H9 (cell line): Measurements from ENCODE around the gene TMEM151A. TPM values are rescaled to one million over a fixed set of nuclear protein-coding genes. Genes with fewer than 3 reads are reported as not detected.

Experiments used
- DNase-seq: peaks from one replicate; pipeline ENCODE4 v3.0.0-alpha.2; 2017
- H2AFZ ChIP-seq: one replicate; pipeline ENCODE4 v1.6.1; 2013; ENCODE audit warnings: mild to moderate bottlenecking, low read length, control low read depth, moderate library complexity
- H2AK5ac ChIP-seq: 2 replicates; pipeline ENCODE4 v1.6.1; 2013; ENCODE audit warnings: low read length, control low read depth, mixed read lengths; ENCODE audit not compliant: insufficient read length
- H2BK120ac ChIP-seq: one replicate; pipeline ENCODE4 v1.6.1; 2013; ENCODE audit warnings: low read depth, mild to moderate bottlenecking, low read length, control low read depth, inconsistent platforms; ENCODE audit not compliant: poor library complexity, severe bottlenecking
- H2BK12ac ChIP-seq: 2 replicates; pipeline ENCODE4 v1.6.1; 2013; ENCODE audit warnings: low read length, control low read depth, mixed read lengths, low read depth; ENCODE audit not compliant: insufficient read length
- H2BK15ac ChIP-seq: 2 replicates; pipeline ENCODE4 v1.6.1; 2013; ENCODE audit warnings: low read depth, low read length, control low read depth
- H2BK20ac ChIP-seq: one replicate; pipeline ENCODE4 v1.6.1; 2013; ENCODE audit warnings: low read depth, mild to moderate bottlenecking, low read length, control low read depth, inconsistent platforms; ENCODE audit not compliant: poor library complexity, severe bottlenecking
- H2BK5ac ChIP-seq: 2 replicates; pipeline ENCODE4 v1.6.1; 2013; ENCODE audit warnings: low read length, control low read depth, mixed read lengths; ENCODE audit not compliant: insufficient read length
- H3K14ac ChIP-seq: 2 replicates; pipeline ENCODE4 v1.6.1; 2013; ENCODE audit warnings: low read length, control low read depth; ENCODE audit not compliant: insufficient read depth
- H3K18ac ChIP-seq: 2 replicates; pipeline ENCODE4 v1.6.1; 2013; ENCODE audit warnings: low read depth, mild to moderate bottlenecking, mixed read lengths, low read length, control low read depth; ENCODE audit not compliant: insufficient read length
- H3K23ac ChIP-seq: 2 replicates; pipeline ENCODE4 v1.6.1; 2013; ENCODE audit warnings: low read length, control low read depth, mixed read lengths, low read depth; ENCODE audit not compliant: insufficient read length
- H3K23me2 ChIP-seq: 2 replicates; pipeline ENCODE4 v1.6.1; 2013; ENCODE audit warnings: low read depth, mild to moderate bottlenecking, mixed read lengths, low read length, control low read depth; ENCODE audit not compliant: insufficient read length, poor library complexity, severe bottlenecking
- H3K27ac ChIP-seq: 2 replicates; pipeline ENCODE4 v1.5.1; 2013; ENCODE audit warnings: low read length, control low read depth, mixed read lengths, low read depth; ENCODE audit not compliant: insufficient read length
- H3K27me3 ChIP-seq: 2 replicates; pipeline ENCODE4 v1.6.1; 2013; ENCODE audit warnings: low read length, control low read depth, inconsistent platforms; ENCODE audit not compliant: insufficient read depth
- H3K4ac ChIP-seq: 2 replicates; pipeline ENCODE4 v1.6.1; 2013; ENCODE audit warnings: low read depth, mild to moderate bottlenecking, control low read depth, inconsistent platforms, low read length, moderate library complexity
- H3K4me1 ChIP-seq: 2 replicates; pipeline ENCODE4 v1.6.1; 2013; ENCODE audit warnings: low read length, control low read depth, inconsistent platforms; ENCODE audit not compliant: insufficient read depth
- H3K4me2 ChIP-seq: 2 replicates; pipeline ENCODE4 v1.6.1; 2013; ENCODE audit warnings: low read length, control low read depth, mixed read lengths; ENCODE audit not compliant: insufficient read length, insufficient read depth
- H3K56ac ChIP-seq: 2 replicates; pipeline ENCODE4 v1.6.1; 2013; ENCODE audit warnings: low read depth, mild to moderate bottlenecking, mixed read lengths, low read length, control low read depth; ENCODE audit not compliant: insufficient read length
- H3K79me1 ChIP-seq: 2 replicates; pipeline ENCODE4 v1.6.1; 2013; ENCODE audit warnings: low read depth, mild to moderate bottlenecking, moderate library complexity, low read length, control low read depth, inconsistent platforms; ENCODE audit not compliant: insufficient read depth, poor library complexity, severe bottlenecking
- H3K79me2 ChIP-seq: 2 replicates; pipeline ENCODE4 v1.6.1; 2013; ENCODE audit warnings: low read length, control low read depth, inconsistent platforms; ENCODE audit not compliant: insufficient read depth
- H3K9ac ChIP-seq: 2 replicates; pipeline ENCODE4 v1.6.1; 2013; ENCODE audit warnings: low read length, control low read depth, mixed read lengths; ENCODE audit not compliant: insufficient read length; ENCODE audit errors: extremely low read depth
- H3K9me3 ChIP-seq: one replicate; pipeline ENCODE4 v1.6.1; 2013; ENCODE audit warnings: low read depth, low read length, inconsistent platforms; ENCODE audit not compliant: control insufficient read depth
- H3T11ph ChIP-seq: one replicate; pipeline ENCODE4 v1.6.1; 2013; ENCODE audit warnings: mild to moderate bottlenecking, low read length, control low read depth, inconsistent platforms
- H4K20me1 ChIP-seq: one replicate; pipeline ENCODE4 v1.6.1; 2013; ENCODE audit not compliant: control insufficient read depth, insufficient read length, insufficient read depth
- H4K5ac ChIP-seq: 2 replicates; pipeline ENCODE4 v1.6.1; 2013; ENCODE audit warnings: low read depth, mild to moderate bottlenecking, mixed read lengths, low read length, control low read depth; ENCODE audit not compliant: insufficient read length
- H4K8ac ChIP-seq: replicated peaks from 2 replicates; pipeline ENCODE4 v1.6.1; 2013; ENCODE audit warnings: low read length, control low read depth, mixed read lengths, low read depth; ENCODE audit not compliant: insufficient read length
- H4K91ac ChIP-seq: 2 replicates; pipeline ENCODE4 v1.6.1; 2013; ENCODE audit warnings: low read depth, mild to moderate bottlenecking, moderate library complexity, mixed read lengths, low read length, control low read depth; ENCODE audit not compliant: insufficient read length
- H3K27ac Mint-ChIP-seq, 3 experiments: 2 replicates in 2 of 3; 3 replicates in 1 of 3; pipeline ENCODE4 v1.8.0; 2020 to 2021; ENCODE audit warnings: mixed read lengths in 3 of 3, mild to moderate bottlenecking in 1 of 3, moderate library complexity in 1 of 3
- H3K27me3 Mint-ChIP-seq: 2 replicates; pipeline ENCODE4 v1.8.0; 2021; ENCODE audit warnings: low read depth, mild to moderate bottlenecking, moderate library complexity, mixed read lengths
- H3K36me3 Mint-ChIP-seq, 3 experiments: 2 replicates in 2 of 3; 3 replicates in 1 of 3; pipeline ENCODE4 v1.8.0; 2020 to 2021; ENCODE audit warnings: low read depth in 3 of 3, mixed read lengths in 3 of 3; ENCODE audit not compliant: insufficient read depth in 1 of 3
- H3K4me1 Mint-ChIP-seq, 2 experiments: 2 replicates each; pipeline ENCODE4 v1.8.0; 2020; ENCODE audit warnings: mixed read lengths in 2 of 2
- H3K4me3 Mint-ChIP-seq, 2 experiments: 2 replicates in 1 of 2; 3 replicates in 1 of 2; pipeline ENCODE4 v1.8.0; 2020 to 2021; ENCODE audit warnings: mild to moderate bottlenecking in 2 of 2, mixed read lengths in 2 of 2, moderate library complexity in 1 of 2
- H3K9me3 Mint-ChIP-seq, 2 experiments: 2 replicates in 1 of 2; 3 replicates in 1 of 2; pipeline ENCODE4 v1.8.0; 2020; ENCODE audit warnings: mild to moderate bottlenecking in 2 of 2, mixed read lengths in 2 of 2, moderate library complexity in 1 of 2
- WGBS: extraction: QIAGEN DNeasy Blood & Tissue Kit; methylation state at CpG from one replicate; pipeline ENCODE4 v1.1.7; 2013; ENCODE audit warnings: missing lambda C conversion rate, low lambda C conversion rate, mixed read lengths; ENCODE audit not compliant: insufficient read length; ENCODE audit errors: extremely low coverage; 5-methylcytosine and 5-hydroxymethylcytosine counted together
- total RNA-seq: library from RNA; stranded (reverse); gene quantifications from 2 replicates; pipeline ENCODE4 v1.2.1, GENCODE V29; 2021
- TF ChIP-seq, protein P1 (sequence below): fragments of 200-600 bp; sonication (generic); conservative IDR thresholded peaks from 3 replicates; pipeline ENCODE4 v1.8.0; 2021; ENCODE audit warnings: antibody characterized with exemption, mild to moderate bottlenecking

The TMEM151A gene
- total RNA-seq, 1 experiment from 2014 or later: 1.2 TPM

- Histone ChIP-seq H3K9ac (no peak overlapping the region), H2AK5ac (no peak overlapping the region), H2BK120ac (no peak overlapping the region), H3K23ac (no peak overlapping the region), H4K20me1 (peaks cover under 1% of the 10 kb centered on the region), H3K27ac (no peak overlapping the region), H2BK20ac (no peak overlapping the region), H3K4ac (no peak overlapping the region), H3K27me3 (no peaks in the 10 kb centered on the region), H4K91ac (no peak overlapping the region), H2BK15ac (no peak overlapping the region), H2BK5ac (no peak overlapping the region), H3K9me3 (no peaks in the 10 kb centered on the region), H2AFZ (no peak overlapping the region), H3K4me1 (no peaks in the 10 kb centered on the region), H4K5ac (no peak overlapping the region), H3T11ph (no peak overlapping the region), H3K23me2 (peaks cover 8% of the 10 kb centered on the region), H2BK12ac (no peak overlapping the region), H3K18ac (no peak overlapping the region), H3K14ac (no peak overlapping the region), H3K56ac (no peak overlapping the region), H3K79me2 (no peaks in the 10 kb centered on the region), H3K4me2 (no peak overlapping the region), H4K8ac (no peak overlapping the region), H3K79me1 (no peaks in the 10 kb centered on the region)
- H3K4me3 Mint-ChIP-seq: peak overlapping the region; percentile 84 to 94
- peaks cover 15 to 16% of the 10 kb centered on the region in 2 experiments for H3K4me1 Mint-ChIP-seq
- peak overlapping the region in 1 of 3 experiments; percentile 18; a peak in 1 of 7 replicates for H3K27ac Mint-ChIP-seq
- DNase-seq: no peak
- peaks cover 0 to 2% of the 10 kb centered on the region in 2 experiments; a peak in 1 of 5 replicates for H3K9me3 Mint-ChIP-seq
- no CpG with 5 or more reads among the region's 2 CpGs for WGBS
- peaks cover 14 to 51% (median 50%) of the 10 kb centered on the region in 3 experiments for H3K36me3 Mint-ChIP-seq
- H3K27me3 Mint-ChIP-seq: peaks cover 3% of the 10 kb centered on the region; the same call in 1 of the 2 replicates
- TF ChIP-seq, protein P1, sequence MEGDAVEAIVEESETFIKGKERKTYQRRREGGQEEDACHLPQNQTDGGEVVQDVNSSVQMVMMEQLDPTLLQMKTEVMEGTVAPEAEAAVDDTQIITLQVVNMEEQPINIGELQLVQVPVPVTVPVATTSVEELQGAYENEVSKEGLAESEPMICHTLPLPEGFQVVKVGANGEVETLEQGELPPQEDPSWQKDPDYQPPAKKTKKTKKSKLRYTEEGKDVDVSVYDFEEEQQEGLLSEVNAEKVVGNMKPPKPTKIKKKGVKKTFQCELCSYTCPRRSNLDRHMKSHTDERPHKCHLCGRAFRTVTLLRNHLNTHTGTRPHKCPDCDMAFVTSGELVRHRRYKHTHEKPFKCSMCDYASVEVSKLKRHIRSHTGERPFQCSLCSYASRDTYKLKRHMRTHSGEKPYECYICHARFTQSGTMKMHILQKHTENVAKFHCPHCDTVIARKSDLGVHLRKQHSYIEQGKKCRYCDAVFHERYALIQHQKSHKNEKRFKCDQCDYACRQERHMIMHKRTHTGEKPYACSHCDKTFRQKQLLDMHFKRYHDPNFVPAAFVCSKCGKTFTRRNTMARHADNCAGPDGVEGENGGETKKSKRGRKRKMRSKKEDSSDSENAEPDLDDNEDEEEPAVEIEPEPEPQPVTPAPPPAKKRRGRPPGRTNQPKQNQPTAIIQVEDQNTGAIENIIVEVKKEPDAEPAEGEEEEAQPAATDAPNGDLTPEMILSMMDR: no peak
Observed at GRCh38 chr11:66259225-66259624, 32.5 kb upstream of the TMEM151A start.
